ENCODE measurements around the gene ANKRD40CL. TPM values are rescaled to one million over a fixed set of nuclear protein-coding genes. Genes with fewer than 3 reads are reported as not detected.
A peak's percentile ranks its signal among the peaks of the same experiment; 100 is the strongest.
"Not testable (repeated sequence)": the region's sequence is repeated elsewhere in the genome, so short reads cannot be mapped to it uniquely, and the experiment has no call there.

ANKRD40CL gene
- total and polyA plus RNA-seq, 2 donors: 0.05 TPM; not detected in 1

GRCh38 chr17:50805486-50805885 is 38.2 kb upstream of the ANKRD40CL start:
- no peak for DNase-seq (ENCODE audit: low read depth in 6 of 9, low spot score in 9 of 9)
- no peaks in the 10 kb centered on the region for H3K27me3 ChIP-seq (ENCODE audit: control insufficient read depth in 2 of 2, insufficient read depth in 1 of 2, low read length in 1 of 2)
- WGBS: 79% methylated on average over 6 of the region's 6 CpGs
- no peaks in the 10 kb centered on the region for H3K4me1 ChIP-seq (ENCODE audit: control insufficient read depth in 2 of 2, insufficient read depth in 2 of 2, low read length in 2 of 2)
- H3K4me3 ChIP-seq (ENCODE audit: low read length in 2 of 2): no peak overlapping the region
- H3K27ac ChIP-seq (ENCODE audit: low read depth in 1 of 2, low read length in 1 of 2): no peak overlapping the region
- no peaks in the 10 kb centered on the region for H3K9me3 ChIP-seq (ENCODE audit: control insufficient read depth in 2 of 2, insufficient read depth in 1 of 2, low read length in 1 of 2)
- no peaks in the 10 kb centered on the region for H3K36me3 ChIP-seq (ENCODE audit: control insufficient read depth in 2 of 2, insufficient read depth in 2 of 2, low read length in 1 of 2)

- H3K4me3 ChIP-seq (ENCODE audit: low read length in 2 of 2); H3K36me3 ChIP-seq (ENCODE audit: control insufficient read depth in 2 of 2, insufficient read depth in 2 of 2, low read length in 1 of 2); DNase-seq (ENCODE audit: low read depth in 6 of 9, low spot score in 9 of 9); H3K9me3 ChIP-seq (ENCODE audit: control insufficient read depth in 2 of 2, insufficient read depth in 1 of 2, low read length in 1 of 2); H3K27ac ChIP-seq (ENCODE audit: low read depth in 1 of 2, low read length in 1 of 2); H3K4me1 ChIP-seq (ENCODE audit: control insufficient read depth in 2 of 2, insufficient read depth in 2 of 2, low read length in 2 of 2); H3K27me3 ChIP-seq (ENCODE audit: control insufficient read depth in 2 of 2, insufficient read depth in 1 of 2, low read length in 1 of 2): not testable (repeated sequence)
- 98% methylated on average over 13 of the region's 13 CpGs for whole genome bisulfite sequencing
Observed at GRCh38 chr17:50804749-50805475, 37.6 kb upstream of the ANKRD40CL start.

- H3K4me1 ChIP-seq (ENCODE audit: control insufficient read depth in 2 of 2, insufficient read depth in 2 of 2, low read length in 2 of 2): peaks cover 0 to 6% of the 10 kb centered on the region in 2 donors
- WGBS: 87% methylated on average over 6 of the region's 6 CpGs
Observed at GRCh38 chr17:50803676-50804075, 36.4 kb upstream of the ANKRD40CL start.

DNA sequence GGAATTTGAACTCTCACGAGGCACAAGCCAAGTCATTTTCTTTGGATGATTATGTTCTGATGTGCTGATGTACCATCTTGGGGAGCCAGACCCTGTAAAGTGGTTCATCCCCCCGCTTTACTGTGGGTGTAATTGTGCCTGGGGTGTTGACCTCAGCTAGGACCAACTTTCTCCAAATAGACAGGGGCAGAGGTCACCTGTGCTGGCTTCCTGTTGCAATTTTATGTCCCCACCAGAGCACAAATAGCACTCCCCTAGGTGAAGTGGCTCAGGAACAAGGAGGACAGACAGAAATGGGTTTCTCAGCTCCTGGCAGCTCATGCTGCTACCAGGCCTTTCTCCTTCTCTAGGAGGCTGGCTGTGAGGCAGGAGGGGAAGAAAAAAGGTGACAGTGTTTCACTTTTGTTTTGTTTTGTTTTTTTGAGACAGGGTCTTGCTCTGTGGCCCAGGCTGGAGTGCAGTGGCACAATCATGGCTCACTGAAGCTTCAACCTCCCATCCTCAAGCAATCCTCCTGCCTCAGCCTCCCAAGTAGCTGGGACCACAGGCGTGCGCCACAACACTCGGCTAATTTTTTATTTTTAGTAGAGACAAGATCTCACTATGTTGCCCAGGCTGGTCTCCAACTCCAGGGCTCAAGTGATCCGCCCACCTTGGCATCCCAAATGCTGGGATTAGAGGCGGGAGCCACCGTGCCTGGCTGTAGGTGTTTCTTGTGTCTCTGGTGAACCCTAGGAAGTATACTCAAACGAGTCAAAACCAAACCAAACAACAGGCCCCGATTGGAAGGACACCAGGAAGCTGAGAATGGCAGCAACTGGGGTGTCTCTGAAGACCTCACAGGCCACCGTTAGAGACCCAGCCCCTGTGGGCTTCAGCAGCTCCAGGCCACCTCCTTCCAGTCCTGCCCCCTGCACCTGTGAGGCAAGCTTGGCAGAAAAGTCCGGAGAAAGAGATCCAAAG is 35.6 kb upstream of the ANKRD40CL start:
- Histone ChIP-seq H3K9me3 (ENCODE audit: control insufficient read depth in 2 of 2, insufficient read depth in 1 of 2, low read length in 1 of 2) (no peaks in the 10 kb centered on the region), H3K27me3 (ENCODE audit: control insufficient read depth in 2 of 2, insufficient read depth in 1 of 2, low read length in 1 of 2) (no peaks in the 10 kb centered on the region), H3K27ac (ENCODE audit: low read depth in 1 of 2, low read length in 1 of 2) (no peak overlapping the region), H3K4me1 (ENCODE audit: control insufficient read depth in 2 of 2, insufficient read depth in 2 of 2, low read length in 2 of 2) (peaks cover 0 to 8% of the 10 kb centered on the region in 2 donors), H3K36me3 (ENCODE audit: control insufficient read depth in 2 of 2, insufficient read depth in 2 of 2, low read length in 1 of 2) (no peaks in the 10 kb centered on the region), H3K4me3 (ENCODE audit: low read length in 2 of 2) (no peak overlapping the region)
- DNase-seq (ENCODE audit: low read depth in 6 of 9, low spot score in 9 of 9): no peak
- 94% methylated on average over 12 of the region's 12 CpGs for WGBS

More at GRCh38 chr17:50803676-50804075, 36.4 kb upstream of the ANKRD40CL start:
- Histone ChIP-seq H3K27ac (ENCODE audit: low read depth in 1 of 2, low read length in 1 of 2) (no peak overlapping the region), H3K36me3 (ENCODE audit: control insufficient read depth in 2 of 2, insufficient read depth in 2 of 2, low read length in 1 of 2) (no peaks in the 10 kb centered on the region), H3K4me3 (ENCODE audit: low read length in 2 of 2) (no peak overlapping the region), H3K9me3 (ENCODE audit: control insufficient read depth in 2 of 2, insufficient read depth in 1 of 2, low read length in 1 of 2) (no peaks in the 10 kb centered on the region), H3K27me3 (ENCODE audit: control insufficient read depth in 2 of 2, insufficient read depth in 1 of 2, low read length in 1 of 2) (no peaks in the 10 kb centered on the region)
- DNase-seq (ENCODE audit: low read depth in 6 of 9, low spot score in 9 of 9): no peak

GRCh38 chr17:50800196-50800700 is 32.9 kb upstream of the ANKRD40CL start:
- Histone ChIP-seq H3K4me3 (ENCODE audit: low read length in 2 of 2) (no peak overlapping the region), H3K9me3 (ENCODE audit: control insufficient read depth in 2 of 2, insufficient read depth in 1 of 2, low read length in 1 of 2) (no peaks in the 10 kb centered on the region), H3K27me3 (ENCODE audit: control insufficient read depth in 2 of 2, insufficient read depth in 1 of 2, low read length in 1 of 2) (no peaks in the 10 kb centered on the region), H3K4me1 (ENCODE audit: control insufficient read depth in 2 of 2, insufficient read depth in 2 of 2, low read length in 2 of 2) (peaks cover 0 to 10% of the 10 kb centered on the region in 2 donors), H3K36me3 (ENCODE audit: control insufficient read depth in 2 of 2, insufficient read depth in 2 of 2, low read length in 1 of 2) (no peaks in the 10 kb centered on the region), H3K27ac (ENCODE audit: low read depth in 1 of 2, low read length in 1 of 2) (no peak overlapping the region)
- no peak for DNase-seq (ENCODE audit: low read depth in 6 of 9, low spot score in 9 of 9)
- 98% methylated on average over 12 of the region's 12 CpGs for WGBS

DNA sequence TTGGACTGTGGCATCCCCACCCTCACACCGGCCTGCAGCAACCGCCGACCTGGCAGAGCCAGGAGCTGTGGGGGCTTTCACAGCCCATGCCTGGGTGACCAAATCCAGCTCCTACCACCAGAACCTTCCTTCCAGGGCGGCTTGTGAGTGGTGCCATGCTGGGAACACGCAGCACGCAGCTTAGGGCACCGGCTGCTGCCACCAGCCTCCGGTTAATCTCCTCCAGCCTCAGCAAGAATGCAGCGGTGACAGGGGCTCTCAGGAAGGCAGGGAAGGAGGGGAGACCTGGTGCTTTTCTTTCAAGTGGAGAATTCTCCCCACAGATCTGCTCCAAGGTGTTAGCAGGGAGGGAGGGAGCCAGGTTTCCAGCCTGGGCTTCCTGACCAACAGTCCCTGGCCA is 32.3 kb upstream of the ANKRD40CL start:
- Histone ChIP-seq H3K9me3 (ENCODE audit: control insufficient read depth in 2 of 2, insufficient read depth in 1 of 2, low read length in 1 of 2) (no peaks in the 10 kb centered on the region), H3K36me3 (ENCODE audit: control insufficient read depth in 2 of 2, insufficient read depth in 2 of 2, low read length in 1 of 2) (no peaks in the 10 kb centered on the region), H3K27me3 (ENCODE audit: control insufficient read depth in 2 of 2, insufficient read depth in 1 of 2, low read length in 1 of 2) (no peaks in the 10 kb centered on the region), H3K4me3 (ENCODE audit: low read length in 2 of 2) (no peak overlapping the region), H3K27ac (ENCODE audit: low read depth in 1 of 2, low read length in 1 of 2) (no peak overlapping the region), H3K4me1 (ENCODE audit: control insufficient read depth in 2 of 2, insufficient read depth in 2 of 2, low read length in 2 of 2) (peaks cover 0 to 10% of the 10 kb centered on the region in 2 donors)
- no peak for DNase-seq (ENCODE audit: low read depth in 6 of 9, low spot score in 9 of 9)
- 96% methylated on average over 9 of the region's 9 CpGs for WGBS

GRCh38 chr17:50798424-50799288 is 31.3 kb upstream of the ANKRD40CL start:
- H3K27ac ChIP-seq (ENCODE audit: low read depth in 1 of 2, low read length in 1 of 2): peak overlapping the region; percentile 41 to 62
- H3K9me3 ChIP-seq (ENCODE audit: control insufficient read depth in 2 of 2, insufficient read depth in 1 of 2, low read length in 1 of 2): no peaks in the 10 kb centered on the region
- 96% methylated on average over 19 of the region's 19 CpGs for WGBS
- H3K4me1 ChIP-seq (ENCODE audit: control insufficient read depth in 2 of 2, insufficient read depth in 2 of 2, low read length in 2 of 2): peaks cover 0 to 10% of the 10 kb centered on the region in 2 donors
- H3K36me3 ChIP-seq (ENCODE audit: control insufficient read depth in 2 of 2, insufficient read depth in 2 of 2, low read length in 1 of 2): no peaks in the 10 kb centered on the region
- no peak for DNase-seq (ENCODE audit: low read depth in 6 of 9, low spot score in 9 of 9)
- H3K27me3 ChIP-seq (ENCODE audit: control insufficient read depth in 2 of 2, insufficient read depth in 1 of 2, low read length in 1 of 2): no peaks in the 10 kb centered on the region
- H3K4me3 ChIP-seq (ENCODE audit: low read length in 2 of 2): no peak overlapping the region

DNA sequence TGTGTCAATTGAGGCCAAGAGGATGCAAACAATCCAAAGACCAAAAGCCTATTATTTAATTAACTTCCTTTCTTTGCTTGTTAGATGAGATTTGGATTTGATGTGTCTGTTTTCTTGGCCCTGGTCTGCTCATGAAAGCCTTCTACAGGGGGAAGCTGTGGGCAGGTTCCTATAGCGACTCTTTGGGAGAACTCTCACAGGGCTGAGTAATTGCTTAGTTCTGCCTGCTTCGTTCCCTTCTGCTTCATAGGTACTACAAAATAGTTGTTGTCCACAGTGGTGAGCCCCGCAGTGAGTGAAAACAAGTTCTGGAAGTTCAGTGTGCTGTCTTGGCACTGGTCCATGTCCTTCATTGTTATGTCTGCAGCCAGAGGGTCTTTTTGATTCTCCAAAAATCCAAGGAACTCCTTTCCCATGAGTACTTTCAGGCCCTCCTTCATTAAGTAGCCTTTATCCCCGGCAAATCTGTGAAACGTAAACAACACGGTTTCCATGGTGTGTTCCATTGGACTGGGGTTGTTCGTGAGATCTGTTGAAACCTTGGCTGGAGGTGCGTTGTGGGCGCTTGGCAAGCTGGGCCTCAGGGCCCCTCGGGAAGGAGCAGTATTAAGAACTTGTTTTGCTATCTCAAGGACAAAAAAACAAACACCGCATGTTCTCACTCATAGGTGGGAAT is 30.0 kb upstream of the ANKRD40CL start:
- H3K36me3 ChIP-seq (ENCODE audit: control insufficient read depth in 2 of 2, insufficient read depth in 2 of 2, low read length in 1 of 2): no peaks in the 10 kb centered on the region
- DNase-seq (ENCODE audit: low read depth in 6 of 9, low spot score in 9 of 9): no peak
- 85% methylated on average over 11 of the region's 11 CpGs for WGBS

More for the DNA sequence above, 30.0 kb upstream of the ANKRD40CL start:
- peaks cover 0 to 10% of the 10 kb centered on the region in 2 donors for H3K4me1 ChIP-seq (ENCODE audit: control insufficient read depth in 2 of 2, insufficient read depth in 2 of 2, low read length in 2 of 2)
- no peak overlapping the region for H3K4me3 ChIP-seq (ENCODE audit: low read length in 2 of 2)
- H3K27ac ChIP-seq (ENCODE audit: low read depth in 1 of 2, low read length in 1 of 2): no peak overlapping the region
- H3K9me3 ChIP-seq (ENCODE audit: control insufficient read depth in 2 of 2, insufficient read depth in 1 of 2, low read length in 1 of 2): no peaks in the 10 kb centered on the region
- H3K27me3 ChIP-seq (ENCODE audit: control insufficient read depth in 2 of 2, insufficient read depth in 1 of 2, low read length in 1 of 2): no peaks in the 10 kb centered on the region
